Effector CD4-positive, alpha-beta T cell (primary cell): ENCODE measurements around the gene FAM200C.

ENCODE experiments used
- DNase-seq: peaks from one replicate; pipeline ENCODE4 v3.0.0-alpha.2; 2020

The FAM200C gene

DNA sequence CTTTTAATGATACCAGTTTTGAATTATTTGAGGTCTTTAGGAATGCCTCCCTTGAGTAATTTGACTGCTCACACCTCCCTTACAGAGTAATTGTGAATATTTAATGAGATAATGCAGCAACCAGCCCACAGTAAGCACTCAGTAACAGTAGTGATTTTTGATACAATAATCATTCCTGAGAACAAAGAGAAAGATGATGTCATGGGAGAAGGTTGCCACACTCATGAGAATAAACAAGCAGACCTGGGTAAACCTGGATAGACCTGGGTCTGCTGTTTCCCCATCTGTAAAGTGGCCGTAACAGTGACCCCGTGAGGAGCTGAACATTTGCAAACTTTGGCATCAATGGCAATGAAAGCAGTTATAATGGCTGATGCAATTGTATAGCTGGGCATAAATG is 33.6 kb downstream of the FAM200C start:
- no peak for DNase-seq

DNA sequence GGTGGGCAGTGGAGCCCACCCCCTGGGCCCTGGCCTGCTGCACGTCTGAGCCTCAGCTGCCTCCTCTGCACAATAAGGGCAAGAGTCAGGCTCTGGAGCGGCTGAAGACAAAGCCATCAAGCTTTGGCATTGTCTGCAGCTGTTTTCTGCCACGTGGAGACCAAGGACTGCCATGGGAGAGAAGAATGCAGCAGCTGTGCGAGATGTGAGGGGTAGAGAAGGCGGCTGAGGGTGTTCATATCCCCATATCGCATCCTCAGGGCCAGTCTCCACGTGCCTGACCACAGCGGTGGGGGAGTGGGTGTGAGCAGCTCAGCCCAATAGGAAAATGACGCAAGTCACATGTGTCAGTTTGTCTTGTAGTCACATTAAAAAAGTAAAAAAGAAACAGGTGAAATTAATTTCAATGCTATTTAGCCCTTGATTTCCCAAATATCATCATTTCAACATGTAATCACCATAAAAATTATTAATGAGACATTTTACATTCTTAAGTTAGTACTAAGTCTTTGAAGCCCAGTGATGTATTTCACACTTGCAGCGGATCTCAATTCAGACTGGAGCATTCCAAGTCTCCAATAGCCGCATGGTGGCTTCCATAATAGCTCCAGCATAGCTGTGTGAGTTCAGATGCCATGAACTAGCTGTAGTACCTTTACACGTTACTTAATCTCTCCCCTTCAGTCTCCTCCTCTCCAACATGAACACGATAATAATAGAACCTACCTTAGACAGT is 36.0 kb downstream of the FAM200C start:
- DNase-seq, result no peak

DNA sequence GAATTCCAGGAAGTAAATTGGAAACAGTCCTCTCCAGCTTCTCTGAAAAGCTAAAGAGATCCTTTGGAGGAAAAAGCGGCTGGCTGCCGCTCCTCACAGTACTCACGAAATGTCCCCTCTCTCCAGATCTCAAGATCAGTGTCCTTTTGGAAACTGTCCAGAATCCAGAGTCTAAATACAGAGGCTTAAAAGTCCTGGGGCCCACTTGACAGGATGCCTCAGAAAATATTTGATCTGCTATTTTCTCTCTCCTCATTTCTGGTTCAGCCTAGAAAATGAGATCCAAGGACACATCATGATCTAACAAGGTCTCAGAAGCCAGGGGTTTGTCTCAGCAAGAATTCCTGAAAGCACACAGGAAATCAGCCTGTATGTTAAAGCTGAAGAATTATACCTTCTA is 36.6 kb downstream of the FAM200C start:
- DNase-seq, result no peak

DNA sequence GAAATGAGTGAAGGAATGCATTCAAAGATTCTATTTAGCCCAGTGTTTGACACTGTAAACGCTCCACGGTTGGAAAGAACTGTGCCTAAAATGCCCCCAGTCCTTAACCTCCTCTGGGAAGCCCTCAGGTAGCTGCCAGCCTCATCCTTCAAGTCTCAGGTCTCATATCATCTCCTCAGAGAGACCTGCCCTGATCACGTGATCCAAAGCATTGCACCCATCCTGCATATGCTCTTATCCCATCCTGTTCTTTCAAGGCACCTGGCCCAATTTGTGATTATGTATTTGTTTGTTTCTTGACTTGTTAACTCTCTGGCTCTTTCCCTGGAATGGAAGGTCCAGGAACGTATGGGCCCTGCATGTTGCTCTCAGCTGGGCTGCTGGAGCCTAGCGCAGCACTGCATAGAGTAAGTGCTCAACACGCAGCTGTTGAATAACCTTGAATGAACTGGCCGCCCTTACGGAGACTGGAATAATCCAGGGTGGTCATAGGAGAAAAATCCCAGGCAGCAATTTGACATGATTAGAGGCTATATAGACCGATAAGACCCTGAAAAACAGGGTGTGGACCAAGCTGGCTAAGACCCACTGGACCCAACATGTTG is 38.1 kb downstream of the FAM200C start:
- no peak for DNase-seq

DNA sequence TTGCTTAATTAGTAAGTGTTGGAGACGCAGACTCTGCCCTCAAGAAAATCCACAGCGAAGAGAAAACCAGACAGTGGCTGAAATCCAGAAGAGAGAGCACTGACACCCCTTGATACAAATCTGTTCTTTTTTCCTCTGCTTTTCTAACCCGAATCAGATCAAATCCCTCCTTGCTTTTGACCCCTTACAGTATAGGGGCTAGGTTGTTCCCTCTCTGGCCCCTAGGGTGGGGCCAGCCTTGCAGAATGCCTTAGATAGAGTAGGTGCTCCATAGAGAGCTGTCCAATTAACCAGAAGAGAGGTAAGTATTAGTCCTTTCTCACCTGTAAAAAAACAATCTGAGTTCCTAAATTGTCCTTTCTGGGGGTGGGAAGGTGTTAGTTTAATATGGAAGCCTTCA is 39.5 kb downstream of the FAM200C start:
- DNase-seq, result no peak

DNA sequence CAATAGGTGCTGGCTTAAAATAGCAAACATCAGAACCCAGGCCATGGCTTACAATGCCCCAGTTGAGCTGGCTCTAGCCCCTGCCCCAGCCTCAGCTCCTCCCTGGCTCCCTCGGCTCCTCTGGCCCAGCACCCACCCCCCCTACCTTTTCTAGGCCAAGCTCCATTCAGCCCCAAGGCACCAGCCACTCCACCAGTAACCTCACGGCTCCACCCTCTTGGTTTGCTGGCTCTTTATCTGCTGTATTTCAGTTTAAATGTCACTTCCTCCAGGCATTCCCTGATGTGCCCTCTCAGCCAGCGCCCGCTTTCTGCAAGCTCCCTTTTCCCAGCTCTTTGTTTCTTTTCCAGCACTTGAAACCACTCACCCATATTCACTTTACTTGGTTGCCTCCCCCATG is 40.0 kb downstream of the FAM200C start:
- no peak for DNase-seq

DNA sequence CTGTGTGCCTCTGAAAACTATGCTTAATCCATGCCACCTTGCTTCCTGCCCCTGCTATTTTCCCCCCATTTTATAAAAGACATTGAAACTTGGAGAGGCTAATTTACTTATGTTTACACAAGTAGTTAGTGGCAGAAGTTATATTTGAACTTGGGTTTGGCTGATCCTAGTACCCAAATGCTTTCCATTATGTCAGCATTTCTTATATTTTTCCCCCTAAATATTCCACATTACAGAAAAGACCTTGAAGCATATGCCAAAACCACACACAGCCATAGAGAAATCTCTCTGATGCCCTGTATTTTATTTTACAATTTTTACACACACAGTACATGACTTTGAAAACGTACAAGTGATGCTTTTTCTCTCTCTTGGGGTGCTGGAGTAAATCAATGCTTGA is 40.6 kb downstream of the FAM200C start:
- no peak for DNase-seq

DNA sequence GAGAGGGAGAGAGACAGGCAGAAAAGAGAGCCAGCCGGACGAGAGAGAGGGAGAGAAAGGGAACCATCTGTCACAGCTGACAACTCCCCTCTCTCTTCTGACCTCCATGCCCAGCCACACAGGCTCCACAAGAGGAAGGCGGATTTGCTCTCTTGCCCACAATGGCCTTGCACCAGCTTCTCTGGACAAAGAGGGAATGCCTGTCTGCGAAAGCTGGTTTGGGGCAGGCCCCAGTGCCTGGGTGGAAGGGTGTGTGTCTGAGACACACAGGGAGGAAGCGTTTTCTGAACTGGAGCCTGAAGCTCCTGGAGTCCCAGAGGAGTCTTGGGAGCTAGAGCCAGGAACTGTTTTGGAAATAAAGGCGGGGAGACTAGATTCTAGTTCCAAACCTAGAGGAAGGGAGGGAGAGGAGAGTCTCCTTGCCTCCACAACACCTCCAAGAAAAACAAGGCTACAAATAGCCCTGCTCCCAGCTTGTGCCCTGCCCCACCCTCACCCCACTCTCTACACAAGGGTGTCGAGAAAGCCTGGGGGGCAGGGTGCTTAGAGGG is 41.9 kb downstream of the FAM200C start:
- no peak for DNase-seq

DNA sequence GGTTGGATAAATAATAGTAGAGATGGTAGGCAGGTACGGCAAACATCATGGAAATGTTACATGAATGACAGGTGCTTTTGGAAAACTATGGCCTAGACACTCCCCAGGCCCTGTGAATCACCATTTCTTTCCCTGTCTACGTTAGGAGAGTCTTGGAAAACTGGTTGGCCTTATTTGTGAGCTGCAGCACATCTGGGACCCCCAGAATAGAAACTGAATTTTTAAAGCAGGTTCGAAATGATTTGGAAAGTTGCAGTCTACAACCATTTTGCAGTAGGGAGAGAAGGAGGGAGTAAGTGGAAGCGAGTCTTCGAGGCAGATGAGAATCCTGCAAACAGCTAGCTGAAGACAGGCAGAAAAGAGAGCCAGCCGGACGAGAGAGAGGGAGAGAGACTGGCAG is 42.5 kb downstream of the FAM200C start:
- no peak for DNase-seq

DNA sequence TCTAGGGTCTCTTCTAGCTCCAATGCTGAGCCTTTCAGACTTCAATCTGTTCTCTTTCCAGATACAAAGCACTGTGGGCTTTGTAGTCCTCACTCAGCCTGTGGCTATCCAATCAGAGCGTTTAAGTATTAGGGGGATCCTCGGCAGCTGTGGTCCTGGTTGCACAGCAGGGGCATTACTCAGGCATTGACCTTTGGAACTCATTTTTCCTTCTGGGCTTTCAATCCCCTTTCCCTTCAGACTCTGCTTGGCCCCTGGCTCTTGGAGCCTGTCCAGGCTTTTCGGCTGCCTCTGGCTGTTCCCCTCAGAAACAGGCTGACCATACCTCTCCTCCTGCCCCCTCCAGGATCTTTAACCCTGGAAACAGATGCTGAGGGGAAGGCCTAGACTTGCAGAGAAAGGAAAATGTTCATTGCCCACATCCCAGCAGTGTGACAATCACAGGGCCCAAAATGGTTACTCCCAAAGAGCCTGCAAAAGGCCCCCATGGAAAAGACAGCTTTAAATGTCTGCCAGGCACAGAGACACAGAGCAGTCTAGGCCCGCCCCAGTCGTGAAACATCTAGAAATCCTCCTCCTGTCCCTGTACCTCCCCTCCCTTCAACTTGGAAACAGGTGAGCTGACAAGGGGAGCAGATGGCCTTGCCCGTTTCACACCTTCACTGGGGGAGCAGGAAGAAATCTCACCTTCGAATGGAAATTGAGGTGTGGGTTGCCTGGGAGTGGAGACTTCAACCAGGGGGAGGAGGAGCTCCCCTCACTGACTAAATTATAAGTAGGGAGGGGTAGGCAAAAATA is 43.1 kb downstream of the FAM200C start:
- no peak for DNase-seq

DNA sequence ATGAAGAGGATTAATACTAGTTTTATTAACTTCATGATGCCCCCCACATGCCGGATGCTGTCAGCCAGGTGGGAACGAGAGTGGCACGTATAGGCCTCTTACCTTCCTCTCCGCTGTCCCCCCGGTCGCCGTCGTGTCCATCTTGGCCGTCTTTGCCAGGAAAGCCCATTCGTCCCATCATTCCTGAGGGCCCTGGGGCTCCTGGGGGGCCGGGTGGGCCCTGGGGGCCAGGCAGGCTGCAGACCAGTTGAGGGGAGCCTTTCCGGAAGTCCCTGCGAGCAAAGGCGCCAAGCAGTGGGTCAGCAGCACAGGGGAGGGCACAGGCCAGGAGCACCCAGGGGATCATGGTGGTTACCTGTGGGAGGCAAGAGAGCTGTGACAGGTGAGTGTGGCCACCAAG is 45.2 kb downstream of the FAM200C start:
- DNase-seq, result no peak

DNA sequence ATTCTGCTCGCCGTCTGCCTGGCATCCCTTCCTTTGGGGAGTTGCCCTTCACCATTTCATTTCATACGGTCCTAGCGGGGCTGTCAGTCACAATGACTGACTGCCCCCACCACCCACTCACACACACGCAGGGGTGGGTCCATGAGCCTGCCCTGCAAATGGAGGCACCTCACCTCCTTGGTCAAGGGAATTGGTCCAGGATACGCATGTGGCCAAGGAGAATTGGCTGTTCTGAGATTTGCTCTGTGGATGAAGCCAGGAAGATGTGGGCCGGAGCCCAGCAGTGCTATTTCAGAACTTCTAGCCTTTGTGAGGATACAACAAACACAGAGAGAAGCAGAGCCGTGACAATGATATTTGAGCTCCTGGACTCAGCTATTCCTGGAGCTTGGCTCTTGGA is 46.5 kb downstream of the FAM200C start:
- DNase-seq, result no peak

DNA sequence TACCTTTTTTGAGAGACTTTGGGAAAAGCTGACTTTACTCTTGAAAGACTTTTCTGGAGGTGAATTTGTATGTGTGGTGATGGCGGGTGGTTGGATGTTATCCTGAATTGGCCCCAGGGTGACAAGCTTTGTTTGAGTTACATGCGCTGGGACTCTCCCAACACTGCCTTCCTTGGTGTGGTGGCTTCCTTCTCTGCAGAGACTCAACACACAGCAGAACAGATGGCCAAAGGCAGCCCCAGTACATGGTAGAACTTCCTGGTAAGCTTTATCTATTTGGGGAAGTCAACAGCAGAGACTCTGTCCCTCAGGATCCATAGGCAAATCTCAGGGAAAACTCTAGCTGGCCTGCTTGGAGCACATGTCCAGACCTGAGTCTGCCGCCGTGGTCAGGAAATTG is 47.5 kb downstream of the FAM200C start:
- DNase-seq, result no peak

DNA sequence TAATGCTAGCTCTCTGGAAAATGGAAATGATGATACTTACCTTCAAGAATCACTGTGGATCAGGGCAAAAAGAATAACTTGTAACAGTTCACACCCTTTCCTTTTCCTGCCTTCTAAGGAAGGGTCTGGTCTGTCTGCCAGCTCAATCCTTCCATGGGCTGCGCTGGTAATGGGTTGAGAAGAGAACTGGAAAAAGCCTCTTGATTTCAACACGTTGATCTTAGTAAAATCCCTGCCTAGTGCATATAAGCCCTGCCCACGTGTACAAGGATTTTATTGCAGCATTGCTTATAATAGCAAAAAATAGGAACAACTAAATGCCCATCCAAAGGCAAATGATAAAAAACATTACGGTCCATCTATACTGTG is 49.9 kb downstream of the FAM200C start:
- DNase-seq, result no peak

DNA sequence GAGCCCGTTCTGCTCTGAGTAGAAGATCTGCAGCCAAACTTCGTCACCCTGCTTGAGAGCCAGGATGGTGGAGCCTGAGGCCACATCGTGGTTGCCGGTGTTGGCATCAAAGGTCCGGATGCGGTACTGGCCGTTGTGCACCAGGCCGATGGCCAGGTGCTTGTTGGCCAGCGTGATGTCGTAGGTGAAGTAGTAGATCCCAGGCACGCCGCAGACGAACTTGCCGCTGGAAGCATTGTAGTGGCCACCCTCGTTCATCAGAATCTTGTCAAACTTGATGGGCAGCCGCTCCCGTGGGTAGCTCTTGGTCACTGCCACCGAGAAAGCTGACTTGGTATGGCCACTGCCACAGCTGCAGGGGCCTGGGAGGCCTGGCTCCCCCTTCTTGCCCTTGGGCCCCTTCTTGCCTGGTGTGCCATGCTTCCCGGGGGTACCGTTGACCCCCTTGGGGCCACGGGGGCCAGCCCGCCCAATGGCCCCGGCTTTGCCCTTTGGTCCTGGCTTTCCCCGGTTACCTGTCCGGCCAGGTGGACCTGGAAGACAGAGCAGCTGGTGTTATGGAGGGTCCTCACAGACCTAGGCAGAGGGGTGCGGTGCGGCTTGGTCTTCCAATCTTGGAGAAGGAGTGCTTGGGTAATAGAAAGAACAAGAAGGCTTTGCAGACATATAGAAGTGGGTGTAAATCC is 50.5 kb downstream of the FAM200C start:
- DNase-seq, result no peak

DNA sequence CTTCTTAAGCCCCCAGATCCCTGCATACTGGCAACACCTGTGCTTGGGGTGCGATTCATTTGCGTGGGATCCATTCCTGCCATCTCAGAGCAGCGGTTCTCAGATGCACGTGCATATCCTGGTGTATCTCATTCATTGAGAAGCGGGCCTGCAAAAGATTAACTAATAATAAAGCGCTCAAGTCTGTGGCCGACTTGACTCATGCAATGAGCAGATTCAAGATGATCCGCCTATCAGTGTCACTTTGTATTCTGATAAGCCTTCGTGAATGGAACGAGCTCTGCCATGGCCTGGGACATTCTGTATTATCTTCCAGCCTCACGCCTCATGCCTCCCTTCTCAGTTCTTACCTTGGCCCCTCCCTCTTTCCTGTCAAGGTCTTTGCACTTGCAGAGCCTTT is 51.8 kb downstream of the FAM200C start:
- no peak for DNase-seq

DNA sequence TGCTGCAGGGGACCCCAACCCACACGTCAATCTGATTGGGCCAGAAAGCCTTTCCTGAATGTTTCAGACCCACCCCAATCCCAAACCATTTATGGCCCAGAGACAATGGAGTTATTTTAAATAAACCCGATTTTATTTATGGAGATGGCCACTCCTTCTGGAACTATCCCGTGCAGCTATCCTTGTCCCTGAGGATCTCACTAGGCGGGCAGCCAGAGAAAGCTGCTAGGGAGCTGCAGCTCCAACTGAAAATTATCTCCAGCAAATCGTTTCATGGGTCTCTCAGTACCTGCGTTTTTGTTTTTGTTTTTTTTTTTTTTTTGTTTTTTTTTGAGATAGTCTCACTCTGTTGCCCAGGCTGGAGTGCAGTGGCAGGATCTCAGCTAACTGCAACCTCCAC is 52.4 kb downstream of the FAM200C start:
- no peak for DNase-seq
